Measurements from ENCODE around the gene PRKCG.

- TF ChIP-seq POLR2AphosphoS5 (IDR thresholded peaks at IDR 0.05; ENCODE audit: low read depth, low read length) (no peak), POLR2A (IDR thresholded peaks at IDR 0.05; ENCODE audit: low read depth, low read length) (no peak), SPI1 (IDR thresholded peaks at IDR 0.05; ENCODE audit: low read depth, low read length) (no peak), TAF1 (IDR thresholded peaks at IDR 0.05; ENCODE audit: low read depth, low read length) (no peak), POU2F2 (IDR thresholded peaks at IDR 0.05; ENCODE audit: low read depth, low read length) (no peak), PAX5 (IDR thresholded peaks at IDR 0.05; ENCODE audit: insufficient read depth, low read length, severe bottlenecking) (no peak)
These were observed 11.5 kb upstream of the PRKCG start for GRCh38 chr19:53870485-53870844.
